Measurements from ENCODE around the gene ZC3H12D. TPM values are rescaled to one million over a fixed set of nuclear protein-coding genes. Genes with fewer than 3 reads are reported as not detected.
A peak's percentile ranks its signal among the peaks of the same experiment; 100 is the strongest.

ZC3H12D gene
- total and polyA plus RNA-seq, 9 of the 15 experiments (the other 6 are each of a cell fraction or from before 2014, with no cell fraction given): 0.04 to 0.27 (median 0.05) TPM; not detected in 3

DNA sequence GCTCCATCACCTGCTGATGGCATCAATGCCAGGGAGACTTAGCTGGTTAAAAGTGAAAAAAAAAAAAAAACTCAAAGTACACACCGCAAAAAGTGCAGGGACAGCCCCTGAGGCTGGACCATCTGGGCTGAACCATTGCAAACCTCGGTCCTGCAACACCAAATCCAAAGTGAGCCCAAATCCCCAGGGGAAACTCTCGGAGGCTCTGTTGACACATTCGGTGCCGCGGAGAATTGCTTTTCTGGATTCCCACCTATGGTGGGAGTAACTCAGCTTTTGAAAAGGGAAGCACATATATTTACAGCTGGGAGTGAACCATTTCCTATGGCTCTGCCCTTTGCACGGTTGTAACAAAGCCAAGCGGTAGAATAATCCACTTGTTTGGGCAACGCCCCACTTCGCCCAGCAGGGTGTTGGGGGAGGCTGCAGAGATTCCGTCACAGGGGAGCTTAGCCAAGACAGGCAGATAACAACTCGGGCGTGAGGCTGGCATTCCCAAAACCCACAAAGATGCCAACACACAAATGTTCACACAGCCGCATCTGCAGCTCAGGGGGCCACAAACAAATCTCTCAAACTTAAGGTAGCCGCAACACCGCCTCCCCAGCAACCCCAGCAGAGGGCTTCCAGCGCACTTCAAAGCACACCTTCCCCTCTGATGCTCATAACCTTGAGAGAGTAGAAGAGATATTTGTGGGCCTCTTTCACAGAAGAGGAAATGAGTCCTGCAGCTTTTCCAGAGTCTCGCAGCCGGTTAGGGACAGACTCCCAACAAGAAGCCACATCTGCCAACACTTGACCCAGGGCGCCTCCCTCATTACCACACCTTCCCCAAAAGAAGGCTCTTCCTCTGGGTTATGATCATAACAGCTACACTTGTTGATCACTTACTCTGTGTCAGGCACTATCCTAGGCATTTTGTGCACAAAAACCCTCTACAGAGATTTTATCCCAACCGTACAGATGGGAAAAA is 11.4 kb downstream of the ZC3H12D start (continued):
- no peak for TF ChIP-seq HDAC8 (tag; IDR thresholded peaks at IDR 0.05)
- no peak for TF ChIP-seq NBN (IDR thresholded peaks at IDR 0.05; ENCODE audit: low read depth)
- TF ChIP-seq HNRNPL (IDR thresholded peaks at IDR 0.05; ENCODE audit: low read depth, low read length): no peak
- TF ChIP-seq KDM1A (IDR thresholded peaks at IDR 0.05): peak in 1 of 2 experiments; percentile 23; a peak in 1 of 4 replicates

DNA sequence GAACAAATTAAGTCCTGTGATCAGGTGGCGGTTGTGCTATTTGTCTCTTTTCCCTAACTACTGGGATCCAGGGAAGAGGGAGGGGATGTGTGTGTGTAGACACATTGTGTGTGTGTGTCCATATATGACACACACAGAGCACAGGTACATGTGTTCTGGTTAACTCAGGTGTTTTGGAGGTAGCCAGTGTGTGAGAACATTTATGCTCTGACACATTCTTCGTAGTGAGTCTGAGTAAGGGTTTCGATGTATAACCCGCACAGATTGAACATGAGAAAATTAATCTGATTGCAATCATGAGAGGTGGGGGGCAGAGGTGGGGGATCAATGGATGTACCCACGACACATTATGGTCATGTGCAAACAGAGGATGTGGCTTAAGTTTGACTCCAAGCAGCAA is 12.6 kb downstream of the ZC3H12D start:
- Histone ChIP-seq H2AFZ (ENCODE audit: low read depth, low read length) (no peak overlapping the region), H3K9me3 (replicated peaks; ENCODE audit: control insufficient read depth, insufficient read depth, low read depth, low read length) (no peaks in the 10 kb centered on the region), H3K79me2 (ENCODE audit: control insufficient read depth, insufficient read depth, low read length) (no peaks in the 10 kb centered on the region), H3K36me3 (ENCODE audit: control insufficient read depth, insufficient read depth, low read length) (no peaks in the 10 kb centered on the region), H3K9ac (ENCODE audit: insufficient read depth in 1 of 2, low read depth in 2 of 2, low read length in 2 of 2) (no peak overlapping the region), H3K9me1 (ENCODE audit: control insufficient read depth, insufficient read depth, low read length) (no peaks in the 10 kb centered on the region), H3K4me2 (ENCODE audit: insufficient read depth, low read length) (no peak overlapping the region), H3K27ac (ENCODE audit: extremely low read depth, low read depth, low read length) (no peak overlapping the region), H3K4me1 (replicated peaks in 1 of 2; ENCODE audit: control insufficient read depth in 2 of 2, insufficient read depth in 2 of 2, low read length in 2 of 2) (peaks cover 0 to 7% of the 10 kb centered on the region in 2 experiments; a peak in 1 of 5 replicates), H3K4me3 (no peak overlapping the region), H3K27me3 (ENCODE audit: control insufficient read depth in 2 of 2, insufficient read depth in 2 of 2, low read length in 2 of 2) (peaks cover 62 to 88% of the 10 kb centered on the region in 2 experiments), H4K20me1 (replicated peaks; ENCODE audit: control insufficient read depth, insufficient read depth, low read length) (peaks cover 7% of the 10 kb centered on the region; the same call in 1 of the 2 replicates)
- ChIA-PET CTCF (ENCODE audit: low intra/inter-chr PET ratio) (no interaction called here), POLR2A (interaction anchor here (0.6 to 1.1 kb wide), 2 partner anchors 46 to 580 kb away, joined by 3 to 6 read pairs; no protein-coding TSS in a partner anchor)
- intact Hi-C loops (cut with micrococcal nuclease) (no loop called here), in situ Hi-C loops (cut with MboI) (no loop called here)
- no TSS peak for BruUV-seq (replicated peaks)
- ATAC-seq (no peak), DNase-seq (ENCODE audit: extremely low read depth in 1 of 4, low spot score in 3 of 4) (no peak), FAIRE-seq (no peak)
- 3% methylated on average over 5 of the region's 5 CpGs for WGBS (ENCODE audit: insufficient coverage, low coverage, missing lambda C conversion rate)
- no peak for TF ChIP-seq ZC3H4 (CRISPR knock-in tag; IDR thresholded peaks at IDR 0.05; ENCODE audit: borderline replicate concordance)
- TF ChIP-seq CBFA2T3 (IDR thresholded peaks at IDR 0.05): no peak
- TF ChIP-seq PRMT5 (CRISPR knock-in tag; IDR thresholded peaks at IDR 0.05): no peak
- no peak for TF ChIP-seq SAP30 (IDR thresholded peaks at IDR 0.05; ENCODE audit: borderline replicate concordance, insufficient read depth, low read depth, low read length, poor library complexity, severe bottlenecking)
- TF ChIP-seq ELF1 (tag; IDR thresholded peaks at IDR 0.05): no peak
- TF ChIP-seq HCFC1 (IDR thresholded peaks at IDR 0.05; ENCODE audit: low read depth, low read length): no peak
- TF ChIP-seq RFX7 (CRISPR knock-in tag; IDR thresholded peaks at IDR 0.05): no peak
- TF ChIP-seq, protein P1, sequence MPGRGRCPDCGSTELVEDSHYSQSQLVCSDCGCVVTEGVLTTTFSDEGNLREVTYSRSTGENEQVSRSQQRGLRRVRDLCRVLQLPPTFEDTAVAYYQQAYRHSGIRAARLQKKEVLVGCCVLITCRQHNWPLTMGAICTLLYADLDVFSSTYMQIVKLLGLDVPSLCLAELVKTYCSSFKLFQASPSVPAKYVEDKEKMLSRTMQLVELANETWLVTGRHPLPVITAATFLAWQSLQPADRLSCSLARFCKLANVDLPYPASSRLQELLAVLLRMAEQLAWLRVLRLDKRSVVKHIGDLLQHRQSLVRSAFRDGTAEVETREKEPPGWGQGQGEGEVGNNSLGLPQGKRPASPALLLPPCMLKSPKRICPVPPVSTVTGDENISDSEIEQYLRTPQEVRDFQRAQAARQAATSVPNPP (IDR thresholded peaks at IDR 0.05; ENCODE audit: borderline replicate concordance, insufficient read depth, insufficient read length): no peak
- no peak for TF ChIP-seq PHF21A (IDR thresholded peaks at IDR 0.05; ENCODE audit: borderline replicate concordance, low read depth)
- TF ChIP-seq, protein P2, sequence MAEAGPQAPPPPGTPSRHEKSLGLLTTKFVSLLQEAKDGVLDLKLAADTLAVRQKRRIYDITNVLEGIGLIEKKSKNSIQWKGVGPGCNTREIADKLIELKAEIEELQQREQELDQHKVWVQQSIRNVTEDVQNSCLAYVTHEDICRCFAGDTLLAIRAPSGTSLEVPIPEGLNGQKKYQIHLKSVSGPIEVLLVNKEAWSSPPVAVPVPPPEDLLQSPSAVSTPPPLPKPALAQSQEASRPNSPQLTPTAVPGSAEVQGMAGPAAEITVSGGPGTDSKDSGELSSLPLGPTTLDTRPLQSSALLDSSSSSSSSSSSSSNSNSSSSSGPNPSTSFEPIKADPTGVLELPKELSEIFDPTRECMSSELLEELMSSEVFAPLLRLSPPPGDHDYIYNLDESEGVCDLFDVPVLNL (CRISPR knock-in tag; IDR thresholded peaks at IDR 0.05; ENCODE audit: low read depth): no peak
- no peak for TF ChIP-seq E4F1 (CRISPR knock-in tag; IDR thresholded peaks at IDR 0.05; ENCODE audit: borderline replicate concordance)
- no peak for TF ChIP-seq NRF1 (conservative IDR thresholded peaks at IDR 0.05 in 1 of 2, IDR thresholded peaks at IDR 0.05 in 1 of 2)

Measured in K562 (cell line).